H1 (cell line): ENCODE data around the gene HS3ST5. TPM values are rescaled to one million over a fixed set of nuclear protein-coding genes. Genes with fewer than 3 reads are reported as not detected.
A peak's percentile ranks its signal among the peaks of the same experiment; 100 is the strongest.

Experiments
- CHD7 ChIP-seq: fragments of 300-600 bp; sonication (generic); IDR thresholded peaks from 2 replicates; pipeline ENCODE4 v1.7.1; 2012; ENCODE audit warnings: low read length, moderate library complexity, mild to moderate bottlenecking, inconsistent platforms; ENCODE audit not compliant: insufficient replicate concordance
- GTF2F1 ChIP-seq: IDR thresholded peaks from 2 replicates; pipeline ENCODE4 v1.6.1; 2012; ENCODE audit warnings: low read depth, low read length, improper control_type of control experiment, borderline replicate concordance
- POU5F1 ChIP-seq: IDR thresholded peaks from 2 replicates; pipeline ENCODE4 v1.6.1; 2011; ENCODE audit warnings: low read depth, mild to moderate bottlenecking, low read length, moderate library complexity
- RAD21 ChIP-seq, 2 experiments: IDR thresholded peaks in 1 of 2; conservative IDR thresholded peaks in 1 of 2; 2 replicates each; pipeline ENCODE4 v1.6.1; 2011; ENCODE audit warnings: low read depth in 2 of 2, low read length in 2 of 2, improper control_type of control experiment in 1 of 2, inconsistent platforms in 1 of 2, mild to moderate bottlenecking in 1 of 2, moderate library complexity in 1 of 2
- SP2 ChIP-seq: IDR thresholded peaks from 2 replicates; pipeline ENCODE4 v1.6.1; 2012; ENCODE audit warnings: mild to moderate bottlenecking, low read length, inconsistent platforms
- TEAD4 ChIP-seq: IDR thresholded peaks from 2 replicates; pipeline ENCODE4 v1.6.1; 2012; ENCODE audit warnings: low read depth, low read length, inconsistent platforms, mixed read lengths
- polyA plus RNA-seq, 7 experiments: library from polyadenylated mRNA; depleted of rRNA in 3 of 7; stranded (reverse) in 5 of 7; unstranded in 2 of 7; fragments of >200 nt in 5 of 7; fragments of 200-250 nt in 2 of 7; gene quantifications; 1 replicate in 5 of 7; 2 replicates in 1 of 7; 4 replicates in 1 of 7; pipeline versions ENCODE4 v1.2.1 to v1.2.3, GENCODE V29; 2011 to 2013; ENCODE audit warnings: missing spikeins in 2 of 7, mixed read lengths in 2 of 7
- total RNA-seq: library from RNA; stranded (reverse); fragmentation: NEBNext Ultra II Directional; extraction: Animal tissue kit (Norgen Biotek cat#: 25700); gene quantifications from 2 replicates; pipeline ENCODE4 v1.2.1, GENCODE V29; 2021
- TF ChIP-seq, protein P1 (sequence below), 3 experiments: IDR thresholded peaks; 1 replicate in 2 of 3; 2 replicates in 1 of 3; pipeline versions ENCODE4 v1.5.1 to v1.6.1; 2011; ENCODE audit warnings: low read length in 3 of 3, mild to moderate bottlenecking in 3 of 3, inconsistent platforms in 2 of 3, low read depth in 1 of 3, moderate library complexity in 1 of 3; ENCODE audit not compliant: insufficient read depth in 1 of 3; ENCODE audit errors: control extremely low read depth in 1 of 3

Gene HS3ST5
- total and polyA plus RNA-seq, 2 of the 8 experiments (the other 6 are each of a cell fraction or from before 2014, with no cell fraction given): 1.2 to 9.9 TPM

DNA sequence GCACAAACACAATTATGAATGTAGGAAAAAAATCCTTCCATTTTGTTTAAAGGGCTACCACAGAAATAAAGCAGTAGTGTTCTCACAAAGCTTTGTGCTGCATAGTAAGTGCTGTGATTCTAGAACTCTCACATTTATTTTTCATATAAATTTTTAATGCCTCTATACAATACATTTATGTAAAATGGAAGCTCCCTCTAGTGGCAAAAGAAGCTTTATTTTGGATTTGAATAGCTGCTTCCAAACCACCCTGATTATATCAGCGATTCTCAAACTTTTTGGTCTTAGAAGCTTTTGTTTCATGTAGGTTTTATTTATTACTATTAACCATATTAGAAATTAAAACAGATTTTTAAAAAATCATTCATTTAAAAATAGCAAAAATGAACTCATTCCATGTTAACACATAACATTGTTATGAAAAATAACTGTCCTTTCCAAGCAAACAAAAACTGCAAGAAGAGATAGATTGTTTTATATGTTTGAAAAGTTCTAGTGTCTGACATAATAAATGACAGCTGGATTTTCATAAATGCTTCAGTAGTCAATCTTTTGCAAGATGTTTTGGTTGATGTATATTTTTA, 38.4 kb downstream of the HS3ST5 start (continued):
- TF ChIP-seq CHD7: no peak
- TF ChIP-seq TEAD4: no peak
- no peak for TF ChIP-seq GTF2F1
- TF ChIP-seq SP2: no peak
- TF ChIP-seq, protein P1, sequence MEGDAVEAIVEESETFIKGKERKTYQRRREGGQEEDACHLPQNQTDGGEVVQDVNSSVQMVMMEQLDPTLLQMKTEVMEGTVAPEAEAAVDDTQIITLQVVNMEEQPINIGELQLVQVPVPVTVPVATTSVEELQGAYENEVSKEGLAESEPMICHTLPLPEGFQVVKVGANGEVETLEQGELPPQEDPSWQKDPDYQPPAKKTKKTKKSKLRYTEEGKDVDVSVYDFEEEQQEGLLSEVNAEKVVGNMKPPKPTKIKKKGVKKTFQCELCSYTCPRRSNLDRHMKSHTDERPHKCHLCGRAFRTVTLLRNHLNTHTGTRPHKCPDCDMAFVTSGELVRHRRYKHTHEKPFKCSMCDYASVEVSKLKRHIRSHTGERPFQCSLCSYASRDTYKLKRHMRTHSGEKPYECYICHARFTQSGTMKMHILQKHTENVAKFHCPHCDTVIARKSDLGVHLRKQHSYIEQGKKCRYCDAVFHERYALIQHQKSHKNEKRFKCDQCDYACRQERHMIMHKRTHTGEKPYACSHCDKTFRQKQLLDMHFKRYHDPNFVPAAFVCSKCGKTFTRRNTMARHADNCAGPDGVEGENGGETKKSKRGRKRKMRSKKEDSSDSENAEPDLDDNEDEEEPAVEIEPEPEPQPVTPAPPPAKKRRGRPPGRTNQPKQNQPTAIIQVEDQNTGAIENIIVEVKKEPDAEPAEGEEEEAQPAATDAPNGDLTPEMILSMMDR (IDR thresholded peaks at IDR 0.05; ENCODE audit: control extremely low read depth in 1 of 3, insufficient read depth in 1 of 3, low read depth in 1 of 3, low read length in 3 of 3): peak in 1 of 3 experiments; percentile 18; a peak in 2 of 4 replicates
- TF ChIP-seq POU5F1: no peak
- TF ChIP-seq RAD21 (IDR thresholded peaks at IDR 0.05 in 1 of 2, conservative IDR thresholded peaks at IDR 0.05 in 1 of 2; ENCODE audit: low read depth in 2 of 2, low read length in 2 of 2): peak; percentile 7 to 13; a peak in 1 of 4 replicates
